Endothelial cell of umbilical vein (primary cell): Measurements from ENCODE around the gene MAT2B. TPM values are rescaled to one million over a fixed set of nuclear protein-coding genes. Genes with fewer than 3 reads are reported as not detected.

ENCODE experiments used
- Bru-seq: library from RNA; stranded (reverse); fragments of 400-500 nt; gene quantifications from one replicate; lab custom pipeline; 2021; lab: Mats Ljungman, UMichigan
- BruChase-seq, 2 experiments: library from RNA; stranded (reverse); fragments of 400-500 nt; gene quantifications; one replicate each; lab custom pipeline; 2021; lab: Mats Ljungman, UMichigan
- BruUV-seq: library from RNA; stranded (reverse); fragments of 400-500 nt; replicated peaks from 2 replicates; lab custom pipeline; 2021; lab: Mats Ljungman, UMichigan
- CTCF ChIA-PET: fragments of 300-600, 350-600 bp; sonication (Branson Sonifier 250); formaldehyde crosslinking; loops from one replicate; lab custom pipeline; 2021; ENCODE audit warnings: antibody characterized with exemption, inconsistent platforms; lab: Charles Lee
- POLR2A ChIA-PET: fragments of 300-600, 350-600 bp; sonication (Branson Sonifier 250); formaldehyde crosslinking; loops from one replicate; lab custom pipeline; 2021; ENCODE audit warnings: antibody characterized with exemption, inconsistent platforms; lab: Charles Lee
- DNase-seq: peaks from one replicate; pipeline ENCODE4 v3.0.0-alpha.2; 2011; ENCODE audit warnings: low read depth, low spot score
- FAIRE-seq: peaks from 2 replicates; lab custom pipeline; 2011; peaks lifted over from hg19 to GRCh38; lab: Jason Lieb, UNC
- H2AFZ ChIP-seq: 2 replicates; pipeline ENCODE4 v1.6.0; 2012; ENCODE audit warnings: low read depth, low read length, control low read depth, inconsistent platforms
- H3K27ac ChIP-seq: 2 replicates; pipeline ENCODE4 v1.5.1; 2011; ENCODE audit warnings: low read depth, mild to moderate bottlenecking, control low read depth, low read length, moderate library complexity; ENCODE audit not compliant: insufficient read depth
- H3K27me3 ChIP-seq, 2 experiments: 2 replicates each; pipeline versions ENCODE4 v1.6.0 to v1.6.1; 2011; ENCODE audit warnings: low read length in 2 of 2, mixed read lengths in 1 of 2; ENCODE audit not compliant: control insufficient read depth in 2 of 2, insufficient read depth in 2 of 2
- H3K36me3 ChIP-seq, 2 experiments: 2 replicates in 1 of 2; 3 replicates in 1 of 2; pipeline ENCODE4 v1.5.1; 2011; ENCODE audit warnings: low read length in 2 of 2, mild to moderate bottlenecking in 1 of 2, moderate library complexity in 1 of 2; ENCODE audit not compliant: control insufficient read depth in 2 of 2, insufficient read depth in 2 of 2; ENCODE audit errors: extremely low read depth in 1 of 2
- H3K4me1 ChIP-seq: 3 replicates; pipeline ENCODE4 v1.5.1; 2011; ENCODE audit warnings: mild to moderate bottlenecking, low read length; ENCODE audit not compliant: control insufficient read depth, insufficient read depth; ENCODE audit errors: extremely low read depth
- H3K4me2 ChIP-seq: 2 replicates; pipeline ENCODE4 v1.6.1; 2011; ENCODE audit warnings: low read length, control low read depth, mixed read lengths; ENCODE audit not compliant: insufficient read depth
- H3K4me3 ChIP-seq, 3 experiments: fragments of 200-600 bp in 1 of 3; sonication (generic), shearing (Covaris generic) in 1 of 3; replicated peaks in 1 of 3; 2 replicates each; pipeline ENCODE4 v1.5.1; 2011 to 2016; ENCODE audit warnings: control low read depth in 3 of 3, low read length in 3 of 3, mild to moderate bottlenecking in 2 of 3, inconsistent platforms in 1 of 3, low read depth in 1 of 3, moderate library complexity in 1 of 3; ENCODE audit not compliant: insufficient read depth in 1 of 3
- H3K79me2 ChIP-seq: 2 replicates; pipeline ENCODE4 v1.6.0; 2012; ENCODE audit warnings: low read length, inconsistent platforms; ENCODE audit not compliant: control insufficient read depth, insufficient read depth
- H3K9ac ChIP-seq: replicated peaks from 2 replicates; pipeline ENCODE3; 2011; ENCODE audit warnings: low read length, control low read depth; ENCODE audit not compliant: insufficient read depth; ENCODE audit errors: extremely low read depth
- H3K9me1 ChIP-seq: replicated peaks from 3 replicates; pipeline ENCODE4 v1.6.0; 2011; ENCODE audit warnings: mild to moderate bottlenecking, low read length; ENCODE audit not compliant: control insufficient read depth, insufficient read depth; ENCODE audit errors: extremely low read depth
- H3K9me3 ChIP-seq: replicated peaks from 2 replicates; pipeline ENCODE4 v1.5.1; 2012; ENCODE audit warnings: low read length, inconsistent platforms; ENCODE audit not compliant: control insufficient read depth, insufficient read depth
- H4K20me1 ChIP-seq: replicated peaks from 2 replicates; pipeline ENCODE3; 2011; ENCODE audit warnings: mild to moderate bottlenecking, low read length; ENCODE audit not compliant: control insufficient read depth, insufficient read depth; ENCODE audit errors: extremely low read depth
- EZH2 ChIP-seq: IDR thresholded peaks from 2 replicates; pipeline ENCODE4 v1.6.1; 2012; ENCODE audit warnings: borderline replicate concordance, low read depth, mild to moderate bottlenecking, moderate library complexity, low read length, inconsistent platforms; ENCODE audit not compliant: severe bottlenecking
- FOS ChIP-seq: IDR thresholded peaks from 2 replicates; pipeline ENCODE4 v1.6.1; 2011; ENCODE audit warnings: mild to moderate bottlenecking, low read length, moderate library complexity, borderline replicate concordance; ENCODE audit not compliant: insufficient read depth
- GATA2 ChIP-seq: IDR thresholded peaks from 2 replicates; pipeline ENCODE4 v1.7.0; 2011; ENCODE audit warnings: low read depth, mild to moderate bottlenecking, moderate library complexity, mixed read lengths, low read length; ENCODE audit not compliant: insufficient read length, insufficient read depth
- JUN ChIP-seq: IDR thresholded peaks from 2 replicates; pipeline ENCODE4 v1.6.1; 2011; ENCODE audit warnings: borderline replicate concordance, low read depth; ENCODE audit not compliant: insufficient read length, insufficient read depth
- MYC ChIP-seq: IDR thresholded peaks from one replicate; pipeline ENCODE4 v1.6.1; 2011; ENCODE audit warnings: mild to moderate bottlenecking, low read depth, low read length
- POLR2A ChIP-seq: IDR thresholded peaks from 2 replicates; pipeline ENCODE4 v1.6.1; 2012; ENCODE audit warnings: low read depth, mild to moderate bottlenecking, control low read depth, low read length
- POLR2AphosphoS5 ChIP-seq: IDR thresholded peaks from 2 replicates; pipeline ENCODE4 v1.6.1; 2012; ENCODE audit warnings: low read depth, mild to moderate bottlenecking, control low read depth, low read length, moderate library complexity; ENCODE audit not compliant: insufficient read depth
- dilution Hi-C: fragments of 300-500 bp; cut with MboI; formaldehyde crosslinking; loops from one replicate; pipeline ENCODE4 v1.15.0; 2019; ENCODE audit warnings: low sequenced_read_pairs; ENCODE audit not compliant: extremely low pct_ligation_motif_present
- intact Hi-C: fragments of 100-400 bp; cut with micrococcal nuclease; formaldehyde crosslinking; loops from one replicate; pipeline ENCODE4 v1.10.0; 2022
- long read RNA-seq: library from polyadenylated mRNA; stranded (forward); transcript quantifications from one replicate; pipeline ENCODE4 v2.0.0, GENCODE V29; 2021
- polyA minus RNA-seq, 3 experiments: library from RNA; depleted of rRNA, polyadenylated mRNA; stranded (reverse); fragments of >200 nt; gene quantifications; 1 replicate in 1 of 3; 2 replicates in 2 of 3; pipeline ENCODE4 v1.2.3, GENCODE V29; 2011
- polyA plus RNA-seq, 4 experiments: library from polyadenylated mRNA; depleted of rRNA in 3 of 4; stranded (reverse) in 3 of 4; unstranded in 1 of 4; fragments of >200 nt; gene quantifications; 2 replicates each; pipeline versions ENCODE4 v1.2.1 to v1.2.3, GENCODE V29; 2011 to 2012; ENCODE audit warnings: missing spikeins in 1 of 4
- total RNA-seq: library from RNA; stranded (reverse); gene quantifications from 2 replicates; pipeline ENCODE4 v1.2.3, GENCODE V29; 2021
- TF ChIP-seq, protein P1 (sequence below): IDR thresholded peaks from 2 replicates; pipeline ENCODE4 v1.6.1; 2011; ENCODE audit not compliant: insufficient read depth, insufficient read length
- TF ChIP-seq, protein P2 (sequence below), 2 donors: IDR thresholded peaks; 1 replicate in 1 of 2; 2 replicates in 1 of 2; pipeline ENCODE4 v1.5.1; 2011; ENCODE audit warnings: low read length in 2 of 2, mild to moderate bottlenecking in 2 of 2, moderate library complexity in 2 of 2, control low read depth in 1 of 2, inconsistent platforms in 1 of 2, low read depth in 1 of 2; ENCODE audit not compliant: insufficient read depth in 1 of 2; ENCODE audit errors: extremely low read depth in 1 of 2

The MAT2B gene
- 93.1 and 101 TPM in 2 replicates for total RNA-seq
- 33.9 and 41.5 TPM in 2 replicates for polyA plus RNA-seq
- polyA plus RNA-seq (2011; cell fraction: cytosol; rRNA removed) = 55.0 and 55.8 TPM in 2 replicates
- 29.6 and 42.1 TPM in 2 replicates for polyA plus RNA-seq (2011; cell fraction: nucleus; rRNA removed)
- polyA plus RNA-seq (2012) = 86.7 and 111 TPM in 2 replicates
- polyA minus RNA-seq = 46.0 and 52.0 TPM in 2 replicates
- 18.8 TPM for polyA minus RNA-seq (2011; cell fraction: cytosol; rRNA and poly(A)+ RNA removed)
- polyA minus RNA-seq (2011; cell fraction: nucleus; rRNA and poly(A)+ RNA removed) = 20.0 and 24.9 TPM in 2 replicates
- percentile 94 among the genes with signal in this experiment for Bru-seq, nascent RNA
- percentile 96 among the genes with signal in this experiment for BruChase-seq, experiment 1, labeled RNA remaining after a 6-hour chase
- percentile 96 among the genes with signal in this experiment for BruChase-seq, experiment 2, labeled RNA remaining after a 2-hour chase
- long read RNA-seq, transcript MAT2B-202 (7 exons, 2,103 nt) = major isoform, 201 of 290 reads
- long read RNA-seq, transcript MAT2B-201 (7 exons, 2,226 nt) = minor isoform, 47 of 290 reads
- long read RNA-seq, partial matches to known transcripts = 34 of 290 reads
- long read RNA-seq, other reads (novel, unspliced or antisense) = 6 of 290 reads

DNA sequence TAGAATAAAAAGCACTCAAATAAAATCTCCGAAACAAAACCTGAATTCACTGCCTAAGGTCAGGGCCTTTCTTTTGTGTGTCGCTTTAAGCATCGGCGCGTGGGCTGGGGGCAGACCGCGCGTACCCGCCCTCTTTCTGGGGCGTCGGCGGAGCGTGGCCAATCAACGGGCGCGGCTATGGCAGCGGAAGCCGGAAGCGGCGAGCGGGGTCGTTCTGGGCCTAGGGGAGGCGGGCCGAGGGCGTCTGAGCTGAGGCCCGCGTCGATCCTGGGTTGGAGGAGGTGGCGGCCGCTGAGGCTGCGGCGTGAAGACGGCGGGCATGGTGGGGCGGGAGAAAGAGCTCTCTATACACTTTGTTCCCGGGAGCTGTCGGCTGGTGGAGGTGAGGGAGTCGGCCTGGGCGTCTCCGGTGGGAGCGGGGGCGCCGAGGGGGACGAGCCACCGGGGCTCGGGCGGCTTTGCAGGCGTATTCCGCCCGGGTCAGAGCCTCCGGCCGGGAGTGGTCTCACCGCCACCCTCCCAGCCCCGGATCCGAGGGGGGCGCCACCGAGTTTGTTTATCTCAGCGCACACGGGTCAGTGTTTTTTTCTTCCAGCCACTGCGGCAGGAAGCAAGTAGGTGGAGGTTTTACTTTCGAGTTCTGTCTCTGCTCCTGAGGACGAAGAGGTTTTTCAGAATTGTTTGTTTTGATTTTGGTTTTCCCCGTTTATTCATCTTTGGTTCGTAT, at the start of gene MAT2B:
MAT2B (plus strand) TSS at position 252 of the 727 bp plus-strand sequence; CDS start at position 320, 68 bp downstream.
- TF ChIP-seq POLR2A = peak; percentile 93
- no peak for TF ChIP-seq EZH2
- TF ChIP-seq, protein P1, sequence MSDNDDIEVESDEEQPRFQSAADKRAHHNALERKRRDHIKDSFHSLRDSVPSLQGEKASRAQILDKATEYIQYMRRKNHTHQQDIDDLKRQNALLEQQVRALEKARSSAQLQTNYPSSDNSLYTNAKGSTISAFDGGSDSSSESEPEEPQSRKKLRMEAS = peak; percentile 24
- no peak for TF ChIP-seq FOS
- TF ChIP-seq, protein P2, sequence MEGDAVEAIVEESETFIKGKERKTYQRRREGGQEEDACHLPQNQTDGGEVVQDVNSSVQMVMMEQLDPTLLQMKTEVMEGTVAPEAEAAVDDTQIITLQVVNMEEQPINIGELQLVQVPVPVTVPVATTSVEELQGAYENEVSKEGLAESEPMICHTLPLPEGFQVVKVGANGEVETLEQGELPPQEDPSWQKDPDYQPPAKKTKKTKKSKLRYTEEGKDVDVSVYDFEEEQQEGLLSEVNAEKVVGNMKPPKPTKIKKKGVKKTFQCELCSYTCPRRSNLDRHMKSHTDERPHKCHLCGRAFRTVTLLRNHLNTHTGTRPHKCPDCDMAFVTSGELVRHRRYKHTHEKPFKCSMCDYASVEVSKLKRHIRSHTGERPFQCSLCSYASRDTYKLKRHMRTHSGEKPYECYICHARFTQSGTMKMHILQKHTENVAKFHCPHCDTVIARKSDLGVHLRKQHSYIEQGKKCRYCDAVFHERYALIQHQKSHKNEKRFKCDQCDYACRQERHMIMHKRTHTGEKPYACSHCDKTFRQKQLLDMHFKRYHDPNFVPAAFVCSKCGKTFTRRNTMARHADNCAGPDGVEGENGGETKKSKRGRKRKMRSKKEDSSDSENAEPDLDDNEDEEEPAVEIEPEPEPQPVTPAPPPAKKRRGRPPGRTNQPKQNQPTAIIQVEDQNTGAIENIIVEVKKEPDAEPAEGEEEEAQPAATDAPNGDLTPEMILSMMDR (IDR thresholded peaks at IDR 0.05; ENCODE audit: extremely low read depth in 1 of 2, insufficient read depth in 1 of 2, low read depth in 1 of 2, low read length in 2 of 2) = peak; percentile 52 to 68
- peak; percentile 90 for TF ChIP-seq POLR2AphosphoS5
- no peak for TF ChIP-seq MYC
- no peak for TF ChIP-seq JUN
- no peak for TF ChIP-seq GATA2
- peak; percentile 97 for DNase-seq
- intact Hi-C loops = loop anchor here (1.0 to 5.0 kb wide), 7 partner anchors 44 to 697 kb away; partner anchors contain the start of gene CCNG1
- peak; percentile 79 for FAIRE-seq
- Histone ChIP-seq H3K79me2 (peaks cover 48% of the 10 kb centered on the region), H3K9me1 (no peaks in the 10 kb centered on the region), H2AFZ (peak within 1 kb of the TSS; percentile 79), H3K4me3 (peak within 1 kb of the TSS; percentile 59 to 98 (median 72)), H3K9me3 (no peaks in the 10 kb centered on the region), H3K27ac (peak within 1 kb of the TSS; percentile 70), H3K36me3 (no peaks in the 10 kb centered on the region), H3K4me2 (peak within 1 kb of the TSS; percentile 97), H3K9ac (peak within 1 kb of the TSS; percentile 84), H3K27me3 (no peaks in the 10 kb centered on the region), H3K4me1 (peaks cover 37% of the 10 kb centered on the region), H4K20me1 (peaks cover under 1% of the 10 kb centered on the region)
- CTCF ChIA-PET = interaction anchor here (0.8 to 1.5 kb wide), 5 partner anchors 21 to 65 kb away, joined by 3 to 15 read pairs (median 4); partner anchors contain the start of genes HMMR and NUDCD2
- dilution Hi-C loops = no loop called here
- no TSS peak for BruUV-seq
- POLR2A ChIA-PET = interaction anchor here (0.8 to 1.1 kb wide), 2 partner anchors 44 to 45 kb away, joined by 6 to 15 read pairs; partner anchors contain the start of genes HMMR and NUDCD2
